Measurements from ENCODE around the gene ZMYND10.

DNA sequence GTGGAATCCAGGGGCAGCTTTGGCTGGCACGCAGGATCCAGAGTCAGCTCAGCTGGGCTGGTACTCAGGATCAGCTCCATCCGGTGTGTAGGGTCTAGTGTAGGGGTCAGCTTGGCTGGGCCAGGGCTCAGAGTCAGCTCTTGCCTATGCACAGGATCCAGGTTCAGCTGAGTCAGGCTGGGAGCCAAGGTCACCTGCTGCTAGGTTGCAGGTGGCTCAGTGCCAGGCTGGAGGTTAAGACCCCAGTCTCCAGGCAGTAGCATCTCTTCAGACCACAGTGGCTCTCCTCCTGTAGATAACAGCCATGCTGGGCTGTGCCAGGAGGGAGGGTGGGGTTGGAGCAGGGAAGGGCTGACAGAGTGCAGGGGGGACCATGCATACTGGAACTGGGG lies 48.2 kb downstream of the ZMYND10 start:
- TF ChIP-seq, protein P1, sequence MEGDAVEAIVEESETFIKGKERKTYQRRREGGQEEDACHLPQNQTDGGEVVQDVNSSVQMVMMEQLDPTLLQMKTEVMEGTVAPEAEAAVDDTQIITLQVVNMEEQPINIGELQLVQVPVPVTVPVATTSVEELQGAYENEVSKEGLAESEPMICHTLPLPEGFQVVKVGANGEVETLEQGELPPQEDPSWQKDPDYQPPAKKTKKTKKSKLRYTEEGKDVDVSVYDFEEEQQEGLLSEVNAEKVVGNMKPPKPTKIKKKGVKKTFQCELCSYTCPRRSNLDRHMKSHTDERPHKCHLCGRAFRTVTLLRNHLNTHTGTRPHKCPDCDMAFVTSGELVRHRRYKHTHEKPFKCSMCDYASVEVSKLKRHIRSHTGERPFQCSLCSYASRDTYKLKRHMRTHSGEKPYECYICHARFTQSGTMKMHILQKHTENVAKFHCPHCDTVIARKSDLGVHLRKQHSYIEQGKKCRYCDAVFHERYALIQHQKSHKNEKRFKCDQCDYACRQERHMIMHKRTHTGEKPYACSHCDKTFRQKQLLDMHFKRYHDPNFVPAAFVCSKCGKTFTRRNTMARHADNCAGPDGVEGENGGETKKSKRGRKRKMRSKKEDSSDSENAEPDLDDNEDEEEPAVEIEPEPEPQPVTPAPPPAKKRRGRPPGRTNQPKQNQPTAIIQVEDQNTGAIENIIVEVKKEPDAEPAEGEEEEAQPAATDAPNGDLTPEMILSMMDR (conservative IDR thresholded peaks at IDR 0.05; ENCODE audit: low read length) = no peak
- no peak for TF ChIP-seq EZH2phosphoT487 (IDR thresholded peaks at IDR 0.05; ENCODE audit: borderline replicate concordance, low read depth, low read length)

All from OCI-LY7 (cell line).